HG03354 (cell line): ENCODE results near the gene SEPTIN6.

Source experiments
- ATAC-seq: cut with Tn5 transposase; IDR thresholded peaks from one replicate; pipeline ENCODE4 v1.9.1; 2021; ENCODE audit warnings: mild to moderate bottlenecking; ENCODE audit not compliant: unreplicated experiment, poor library complexity, severe bottlenecking

SEPTIN6 gene

GRCh38 chrX:119693040-119693995, at the start of gene SEPTIN6:
Gene SEPTIN6, minus strand, starts transcription at chrX:119693168. Its CDS starts 63 bp downstream, at chrX:119693105.
- ATAC-seq = peak; percentile 75

GRCh38 chrX:119738742-119739141, 45.8 kb upstream of the SEPTIN6 start:
- no peak for ATAC-seq

GRCh38 chrX:119736206-119736764, 43.3 kb upstream of the SEPTIN6 start:
- no peak for ATAC-seq

GRCh38 chrX:119735467-119735866, 42.5 kb upstream of the SEPTIN6 start:
- no peak for ATAC-seq

GRCh38 chrX:119734897-119735339, 42.0 kb upstream of the SEPTIN6 start:
- ATAC-seq = no peak

- peak; percentile 72 for ATAC-seq
Measured at GRCh38 chrX:119729408-119730201, 36.6 kb upstream of the SEPTIN6 start.

- no peak for ATAC-seq
Measured at GRCh38 chrX:119728487-119728886, 35.5 kb upstream of the SEPTIN6 start.

- no peak for ATAC-seq
Measured at GRCh38 chrX:119726900-119727555, 34.1 kb upstream of the SEPTIN6 start.

- no peak for ATAC-seq
Measured at GRCh38 chrX:119721926-119722325, 29.0 kb upstream of the SEPTIN6 start.

- no peak for ATAC-seq
Measured at GRCh38 chrX:119721487-119721886, 28.5 kb upstream of the SEPTIN6 start.

- no peak for ATAC-seq
Measured at GRCh38 chrX:119709630-119710029, 16.7 kb upstream of the SEPTIN6 start.

GRCh38 chrX:119708936-119709335, 16.0 kb upstream of the SEPTIN6 start:
- no peak for ATAC-seq

GRCh38 chrX:119706616-119707015, 13.6 kb upstream of the SEPTIN6 start:
- peak; percentile 72 for ATAC-seq

GRCh38 chrX:119698845-119699244, 5.9 kb upstream of the SEPTIN6 start:
- no peak for ATAC-seq

GRCh38 chrX:119696251-119696890, 3.4 kb upstream of the SEPTIN6 start:
- ATAC-seq = no peak

GRCh38 chrX:119695535-119696050, 2.6 kb upstream of the SEPTIN6 start:
- ATAC-seq = no peak

GRCh38 chrX:119694601-119695534, 1.9 kb upstream of the SEPTIN6 start:
- no peak for ATAC-seq

- no peak for ATAC-seq
Measured at GRCh38 chrX:119693996-119694451, 1.1 kb upstream of the SEPTIN6 start.
